HepG2 (cell line): Measurements from ENCODE around the gene BRPF1. TPM values are rescaled to one million over a fixed set of nuclear protein-coding genes. Genes with fewer than 3 reads are reported as not detected.

Source experiments
- HNRNPUL1 ChIP-seq: fragments of 200-400 bp; formaldehyde crosslinking; IDR thresholded peaks from 2 replicates; pipeline ENCODE4 v1.6.1; 2017; ENCODE audit warnings: low read depth, mild to moderate bottlenecking, low read length, moderate library complexity
- KMT2B ChIP-seq: IDR thresholded peaks from 2 replicates; pipeline ENCODE4 v1.6.1; 2016; ENCODE audit warnings: missing genetic modification reagents, missing compliant biosample characterization
- PHF8 ChIP-seq: sonication (generic); formaldehyde crosslinking; IDR thresholded peaks from 2 replicates; pipeline ENCODE4 v1.5.0; 2020; ENCODE audit warnings: missing genetic modification reagents
- REXO4 ChIP-seq: sonication (generic); formaldehyde crosslinking; IDR thresholded peaks from 2 replicates; pipeline ENCODE4 v1.8.0; 2022; ENCODE audit warnings: missing genetic modification reagents, mild to moderate bottlenecking, borderline replicate concordance
- RFXANK ChIP-seq: IDR thresholded peaks from 2 replicates; pipeline ENCODE4 v1.6.1; 2016
- ZC3H13 ChIP-seq: sonication (generic); formaldehyde crosslinking; IDR thresholded peaks from 2 replicates; pipeline ENCODE4 v1.8.1; 2023; ENCODE audit warnings: mild to moderate bottlenecking, missing genetic modification reagents, moderate library complexity
- ZNF253 ChIP-seq: sonication (generic); formaldehyde crosslinking; IDR thresholded peaks from 2 replicates; pipeline ENCODE4 v1.8.0; 2022; ENCODE audit warnings: mild to moderate bottlenecking, missing genetic modification reagents, borderline replicate concordance
- ZNF776 ChIP-seq: sonication (generic); formaldehyde crosslinking; IDR thresholded peaks from 2 replicates; pipeline ENCODE4 v1.4.0; 2020; ENCODE audit warnings: mild to moderate bottlenecking, missing genetic modification reagents
- polyA plus RNA-seq, 8 experiments: library from polyadenylated mRNA; depleted of rRNA in 3 of 8; stranded (reverse) in 7 of 8; unstranded in 1 of 8; fragments of >200 nt; fragmentation: Illumina TruSeq in 4 of 8; extraction: Trizol in 4 of 8; gene quantifications; 2 replicates each; pipeline versions ENCODE4 v1.2.1 to v1.2.3, GENCODE V29; 2011 to 2016; ENCODE audit warnings: low read depth in 4 of 8, missing spikeins in 1 of 8, mixed read lengths in 1 of 8; ENCODE audit not compliant: insufficient read depth in 1 of 8
- total RNA-seq, 5 experiments: library from RNA; depleted of rRNA; stranded (reverse); fragments of >200 nt; fragmentation: Illumina TruSeq; extraction: Trizol; gene quantifications; 2 replicates each; pipeline ENCODE4 v1.2.3, GENCODE V29; 2016; ENCODE audit warnings: low read depth in 1 of 5
- TF ChIP-seq, protein P1 (sequence below): sonication (generic); formaldehyde crosslinking; IDR thresholded peaks from 2 replicates; pipeline ENCODE4 v1.4.0; 2020; ENCODE audit warnings: missing genetic modification reagents, borderline replicate concordance
- TF ChIP-seq, protein P2 (sequence below): sonication (generic); formaldehyde crosslinking; IDR thresholded peaks from 2 replicates; pipeline ENCODE4 v1.8.1; 2023; ENCODE audit warnings: mild to moderate bottlenecking, moderate library complexity, missing genetic modification reagents
- TF ChIP-seq, protein P3 (sequence below): IDR thresholded peaks from 2 replicates; pipeline ENCODE4 v1.6.1; 2016; ENCODE audit warnings: missing genetic modification reagents, missing compliant biosample characterization
- TF ChIP-seq, protein P4 (sequence below): sonication (generic); formaldehyde crosslinking; IDR thresholded peaks from 2 replicates; pipeline ENCODE4 v1.4.0; 2020; ENCODE audit warnings: missing genetic modification reagents
- TF ChIP-seq, protein P5 (sequence below): sonication (generic); formaldehyde crosslinking; conservative IDR thresholded peaks from 2 replicates; pipeline ENCODE4 v1.4.0; 2020; ENCODE audit warnings: mild to moderate bottlenecking, missing genetic modification reagents, moderate library complexity
- TF ChIP-seq, protein P6 (sequence below): IDR thresholded peaks from 2 replicates; pipeline ENCODE4 v1.6.1; 2016

Gene BRPF1
- total and polyA plus RNA-seq, 2 of the 13 experiments (the other 11 are each of a cell fraction or from before 2014, with no cell fraction given) = 7.3 to 10.0 TPM

DNA sequence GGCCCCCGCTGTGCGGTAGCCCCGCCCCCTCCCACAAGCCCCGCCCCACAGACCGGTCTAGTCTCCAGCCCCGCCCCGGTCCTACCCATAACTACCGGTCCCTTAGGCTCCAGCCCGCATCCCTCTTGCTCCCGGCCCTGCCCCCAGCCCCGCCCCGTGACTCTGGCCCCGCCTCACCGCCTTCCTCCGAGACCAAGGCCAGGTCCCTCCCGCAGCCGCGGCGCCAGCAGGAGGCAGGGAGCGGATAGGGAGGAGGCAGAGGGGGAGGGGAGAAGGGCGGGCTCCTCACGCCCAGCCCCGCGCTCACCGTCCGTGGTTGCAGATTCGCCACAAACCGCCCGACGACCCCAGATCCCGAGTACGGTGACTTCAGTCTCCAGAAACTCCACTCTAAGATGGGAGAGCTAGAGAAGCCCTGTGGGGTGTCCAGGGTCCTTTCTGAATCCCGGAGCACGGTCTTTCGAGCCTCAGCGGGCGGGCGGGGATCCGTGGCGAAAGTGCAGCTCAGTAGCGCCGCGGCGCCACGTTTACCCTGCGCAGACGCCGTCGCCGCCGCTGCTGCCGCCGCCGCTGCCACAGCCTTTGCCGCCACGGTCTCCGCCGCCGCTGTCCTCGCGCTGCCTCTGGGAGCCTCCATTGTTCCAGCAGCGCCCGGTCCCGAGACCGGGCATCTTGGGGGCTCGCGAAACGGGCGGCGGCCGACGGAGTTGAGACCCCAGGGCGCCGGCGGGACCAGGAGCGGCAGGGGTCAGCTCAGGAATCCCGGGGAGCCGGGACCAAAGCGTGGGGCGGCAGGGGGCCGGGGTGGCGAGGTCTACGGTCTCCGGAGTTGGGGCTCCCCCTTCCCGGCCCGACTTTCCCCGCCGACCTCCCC is at the start of gene BRPF1 (continued):
- TF ChIP-seq, protein P1, sequence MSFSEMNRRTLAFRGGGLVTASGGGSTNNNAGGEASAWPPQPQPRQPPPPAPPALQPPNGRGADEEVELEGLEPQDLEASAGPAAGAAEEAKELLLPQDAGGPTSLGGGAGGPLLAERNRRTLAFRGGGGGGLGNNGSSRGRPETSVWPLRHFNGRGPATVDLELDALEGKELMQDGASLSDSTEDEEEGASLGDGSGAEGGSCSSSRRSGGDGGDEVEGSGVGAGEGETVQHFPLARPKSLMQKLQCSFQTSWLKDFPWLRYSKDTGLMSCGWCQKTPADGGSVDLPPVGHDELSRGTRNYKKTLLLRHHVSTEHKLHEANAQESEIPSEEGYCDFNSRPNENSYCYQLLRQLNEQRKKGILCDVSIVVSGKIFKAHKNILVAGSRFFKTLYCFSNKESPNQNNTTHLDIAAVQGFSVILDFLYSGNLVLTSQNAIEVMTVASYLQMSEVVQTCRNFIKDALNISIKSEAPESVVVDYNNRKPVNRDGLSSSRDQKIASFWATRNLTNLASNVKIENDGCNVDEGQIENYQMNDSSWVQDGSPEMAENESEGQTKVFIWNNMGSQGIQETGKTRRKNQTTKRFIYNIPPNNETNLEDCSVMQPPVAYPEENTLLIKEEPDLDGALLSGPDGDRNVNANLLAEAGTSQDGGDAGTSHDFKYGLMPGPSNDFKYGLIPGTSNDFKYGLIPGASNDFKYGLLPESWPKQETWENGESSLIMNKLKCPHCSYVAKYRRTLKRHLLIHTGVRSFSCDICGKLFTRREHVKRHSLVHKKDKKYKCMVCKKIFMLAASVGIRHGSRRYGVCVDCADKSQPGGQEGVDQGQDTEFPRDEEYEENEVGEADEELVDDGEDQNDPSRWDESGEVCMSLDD (CRISPR knock-in tag) = no peak; the same call in 1 of the 2 replicates
- TF ChIP-seq, protein P2, sequence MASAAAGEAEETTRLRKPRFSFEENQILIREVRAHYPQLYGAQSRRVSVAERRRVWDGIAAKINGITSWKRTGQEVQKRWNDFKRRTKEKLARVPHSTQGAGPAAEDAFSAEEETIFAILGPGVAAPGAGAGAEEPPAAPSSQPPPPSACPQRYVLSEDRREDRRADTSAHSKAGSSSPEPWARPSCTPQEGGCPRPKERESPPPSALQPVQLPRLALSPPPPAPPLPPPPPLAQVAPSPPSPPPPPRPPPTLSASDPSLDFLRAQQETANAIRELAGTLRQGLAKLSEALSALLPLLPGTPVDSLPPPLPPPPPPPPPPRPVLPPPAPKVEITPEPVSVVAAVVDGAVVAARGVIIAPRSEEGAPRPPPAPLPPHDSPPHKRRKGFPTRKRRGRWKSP (CRISPR knock-in tag) = peak; percentile 88
- TF ChIP-seq REXO4 (CRISPR knock-in tag) (no peak), PHF8 (peak; percentile 92), KMT2B (CRISPR knock-in tag) (peak; percentile 97), ZC3H13 (CRISPR knock-in tag) (peak; percentile 52; the same call in 1 of the 2 replicates), ZNF776 (CRISPR knock-in tag) (peak; percentile 69), RFXANK (CRISPR knock-in tag) (0 out of 2 replicates have a peak, but pooled peaks have one; percentile 46), ZNF253 (CRISPR knock-in tag) (0 out of 2 replicates have a peak, but pooled peaks have one; percentile 73), HNRNPUL1 (no peak)
- TF ChIP-seq, protein P3, sequence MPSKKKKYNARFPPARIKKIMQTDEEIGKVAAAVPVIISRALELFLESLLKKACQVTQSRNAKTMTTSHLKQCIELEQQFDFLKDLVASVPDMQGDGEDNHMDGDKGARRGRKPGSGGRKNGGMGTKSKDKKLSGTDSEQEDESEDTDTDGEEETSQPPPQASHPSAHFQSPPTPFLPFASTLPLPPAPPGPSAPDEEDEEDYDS (CRISPR knock-in tag) = peak; percentile 59
- TF ChIP-seq, protein P4, sequence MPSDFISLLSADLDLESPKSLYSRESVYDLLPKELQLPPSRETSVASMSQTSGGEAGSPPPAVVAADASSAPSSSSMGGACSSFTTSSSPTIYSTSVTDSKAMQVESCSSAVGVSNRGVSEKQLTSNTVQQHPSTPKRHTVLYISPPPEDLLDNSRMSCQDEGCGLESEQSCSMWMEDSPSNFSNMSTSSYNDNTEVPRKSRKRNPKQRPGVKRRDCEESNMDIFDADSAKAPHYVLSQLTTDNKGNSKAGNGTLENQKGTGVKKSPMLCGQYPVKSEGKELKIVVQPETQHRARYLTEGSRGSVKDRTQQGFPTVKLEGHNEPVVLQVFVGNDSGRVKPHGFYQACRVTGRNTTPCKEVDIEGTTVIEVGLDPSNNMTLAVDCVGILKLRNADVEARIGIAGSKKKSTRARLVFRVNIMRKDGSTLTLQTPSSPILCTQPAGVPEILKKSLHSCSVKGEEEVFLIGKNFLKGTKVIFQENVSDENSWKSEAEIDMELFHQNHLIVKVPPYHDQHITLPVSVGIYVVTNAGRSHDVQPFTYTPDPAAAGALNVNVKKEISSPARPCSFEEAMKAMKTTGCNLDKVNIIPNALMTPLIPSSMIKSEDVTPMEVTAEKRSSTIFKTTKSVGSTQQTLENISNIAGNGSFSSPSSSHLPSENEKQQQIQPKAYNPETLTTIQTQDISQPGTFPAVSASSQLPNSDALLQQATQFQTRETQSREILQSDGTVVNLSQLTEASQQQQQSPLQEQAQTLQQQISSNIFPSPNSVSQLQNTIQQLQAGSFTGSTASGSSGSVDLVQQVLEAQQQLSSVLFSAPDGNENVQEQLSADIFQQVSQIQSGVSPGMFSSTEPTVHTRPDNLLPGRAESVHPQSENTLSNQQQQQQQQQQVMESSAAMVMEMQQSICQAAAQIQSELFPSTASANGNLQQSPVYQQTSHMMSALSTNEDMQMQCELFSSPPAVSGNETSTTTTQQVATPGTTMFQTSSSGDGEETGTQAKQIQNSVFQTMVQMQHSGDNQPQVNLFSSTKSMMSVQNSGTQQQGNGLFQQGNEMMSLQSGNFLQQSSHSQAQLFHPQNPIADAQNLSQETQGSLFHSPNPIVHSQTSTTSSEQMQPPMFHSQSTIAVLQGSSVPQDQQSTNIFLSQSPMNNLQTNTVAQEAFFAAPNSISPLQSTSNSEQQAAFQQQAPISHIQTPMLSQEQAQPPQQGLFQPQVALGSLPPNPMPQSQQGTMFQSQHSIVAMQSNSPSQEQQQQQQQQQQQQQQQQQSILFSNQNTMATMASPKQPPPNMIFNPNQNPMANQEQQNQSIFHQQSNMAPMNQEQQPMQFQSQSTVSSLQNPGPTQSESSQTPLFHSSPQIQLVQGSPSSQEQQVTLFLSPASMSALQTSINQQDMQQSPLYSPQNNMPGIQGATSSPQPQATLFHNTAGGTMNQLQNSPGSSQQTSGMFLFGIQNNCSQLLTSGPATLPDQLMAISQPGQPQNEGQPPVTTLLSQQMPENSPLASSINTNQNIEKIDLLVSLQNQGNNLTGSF (CRISPR knock-in tag) = no peak
- TF ChIP-seq, protein P5, sequence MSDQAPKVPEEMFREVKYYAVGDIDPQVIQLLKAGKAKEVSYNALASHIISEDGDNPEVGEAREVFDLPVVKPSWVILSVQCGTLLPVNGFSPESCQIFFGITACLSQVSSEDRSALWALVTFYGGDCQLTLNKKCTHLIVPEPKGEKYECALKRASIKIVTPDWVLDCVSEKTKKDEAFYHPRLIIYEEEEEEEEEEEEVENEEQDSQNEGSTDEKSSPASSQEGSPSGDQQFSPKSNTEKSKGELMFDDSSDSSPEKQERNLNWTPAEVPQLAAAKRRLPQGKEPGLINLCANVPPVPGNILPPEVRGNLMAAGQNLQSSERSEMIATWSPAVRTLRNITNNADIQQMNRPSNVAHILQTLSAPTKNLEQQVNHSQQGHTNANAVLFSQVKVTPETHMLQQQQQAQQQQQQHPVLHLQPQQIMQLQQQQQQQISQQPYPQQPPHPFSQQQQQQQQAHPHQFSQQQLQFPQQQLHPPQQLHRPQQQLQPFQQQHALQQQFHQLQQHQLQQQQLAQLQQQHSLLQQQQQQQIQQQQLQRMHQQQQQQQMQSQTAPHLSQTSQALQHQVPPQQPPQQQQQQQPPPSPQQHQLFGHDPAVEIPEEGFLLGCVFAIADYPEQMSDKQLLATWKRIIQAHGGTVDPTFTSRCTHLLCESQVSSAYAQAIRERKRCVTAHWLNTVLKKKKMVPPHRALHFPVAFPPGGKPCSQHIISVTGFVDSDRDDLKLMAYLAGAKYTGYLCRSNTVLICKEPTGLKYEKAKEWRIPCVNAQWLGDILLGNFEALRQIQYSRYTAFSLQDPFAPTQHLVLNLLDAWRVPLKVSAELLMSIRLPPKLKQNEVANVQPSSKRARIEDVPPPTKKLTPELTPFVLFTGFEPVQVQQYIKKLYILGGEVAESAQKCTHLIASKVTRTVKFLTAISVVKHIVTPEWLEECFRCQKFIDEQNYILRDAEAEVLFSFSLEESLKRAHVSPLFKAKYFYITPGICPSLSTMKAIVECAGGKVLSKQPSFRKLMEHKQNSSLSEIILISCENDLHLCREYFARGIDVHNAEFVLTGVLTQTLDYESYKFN (CRISPR knock-in tag) = peak; percentile 56
- TF ChIP-seq, protein P6, sequence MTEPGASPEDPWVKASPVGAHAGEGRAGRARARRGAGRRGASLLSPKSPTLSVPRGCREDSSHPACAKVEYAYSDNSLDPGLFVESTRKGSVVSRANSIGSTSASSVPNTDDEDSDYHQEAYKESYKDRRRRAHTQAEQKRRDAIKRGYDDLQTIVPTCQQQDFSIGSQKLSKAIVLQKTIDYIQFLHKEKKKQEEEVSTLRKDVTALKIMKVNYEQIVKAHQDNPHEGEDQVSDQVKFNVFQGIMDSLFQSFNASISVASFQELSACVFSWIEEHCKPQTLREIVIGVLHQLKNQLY (CRISPR knock-in tag) = no peak
